ENCODE data around the gene MOV10L1.

The MOV10L1 gene

DNA sequence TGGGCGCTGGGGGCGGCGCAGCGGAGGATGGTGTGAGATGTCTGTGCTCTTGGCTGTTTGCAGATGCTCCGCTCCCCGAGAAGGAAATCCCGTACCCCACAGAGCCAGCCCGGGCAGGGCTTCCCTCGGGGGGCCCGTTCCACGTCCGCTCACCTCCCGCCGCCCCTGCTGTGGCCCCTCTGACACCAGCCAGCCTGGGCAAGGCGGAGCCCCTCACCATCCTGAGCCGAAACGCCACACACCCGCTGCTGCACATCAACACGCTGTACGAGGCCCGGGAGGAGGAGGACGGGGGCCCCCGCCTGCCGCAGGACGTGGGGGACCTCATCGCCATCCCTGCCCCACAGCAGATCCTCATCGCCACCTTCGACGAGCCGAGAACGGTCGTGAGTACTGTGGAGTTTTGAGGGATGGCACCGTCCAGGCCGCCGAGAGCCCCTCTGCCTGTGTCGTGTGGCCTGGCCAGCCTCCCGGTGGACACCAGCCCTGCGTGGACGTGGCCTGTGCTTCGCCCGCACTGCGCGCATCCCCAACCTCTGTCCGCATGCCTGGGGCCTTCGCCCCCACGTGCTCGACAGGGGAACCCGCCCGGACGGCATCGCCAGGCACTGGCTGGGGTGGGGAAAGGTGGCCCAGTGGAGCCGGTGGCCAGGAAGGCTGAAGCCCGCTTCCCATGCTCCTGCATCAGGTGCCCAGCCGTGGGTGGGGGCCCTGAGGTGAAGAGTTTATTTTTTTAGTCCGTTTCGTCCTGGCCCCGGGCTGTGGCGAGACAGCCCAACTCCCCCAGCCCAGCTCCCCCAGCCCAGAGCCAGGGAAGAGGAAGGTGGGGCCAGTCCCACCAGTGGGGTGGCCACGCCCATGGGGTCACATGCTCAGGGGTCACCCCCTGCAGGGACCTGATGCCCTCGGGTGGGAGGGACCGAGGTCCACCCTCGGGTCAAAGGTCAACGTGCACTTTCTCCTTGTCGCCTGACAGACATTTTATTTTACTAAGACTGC lies 89.4 kb downstream of the MOV10L1 start:
- no peak for DNase-seq

GRCh38 chr22:50179937-50180726 lies 90.3 kb downstream of the MOV10L1 start:
- no peak for DNase-seq

DNA sequence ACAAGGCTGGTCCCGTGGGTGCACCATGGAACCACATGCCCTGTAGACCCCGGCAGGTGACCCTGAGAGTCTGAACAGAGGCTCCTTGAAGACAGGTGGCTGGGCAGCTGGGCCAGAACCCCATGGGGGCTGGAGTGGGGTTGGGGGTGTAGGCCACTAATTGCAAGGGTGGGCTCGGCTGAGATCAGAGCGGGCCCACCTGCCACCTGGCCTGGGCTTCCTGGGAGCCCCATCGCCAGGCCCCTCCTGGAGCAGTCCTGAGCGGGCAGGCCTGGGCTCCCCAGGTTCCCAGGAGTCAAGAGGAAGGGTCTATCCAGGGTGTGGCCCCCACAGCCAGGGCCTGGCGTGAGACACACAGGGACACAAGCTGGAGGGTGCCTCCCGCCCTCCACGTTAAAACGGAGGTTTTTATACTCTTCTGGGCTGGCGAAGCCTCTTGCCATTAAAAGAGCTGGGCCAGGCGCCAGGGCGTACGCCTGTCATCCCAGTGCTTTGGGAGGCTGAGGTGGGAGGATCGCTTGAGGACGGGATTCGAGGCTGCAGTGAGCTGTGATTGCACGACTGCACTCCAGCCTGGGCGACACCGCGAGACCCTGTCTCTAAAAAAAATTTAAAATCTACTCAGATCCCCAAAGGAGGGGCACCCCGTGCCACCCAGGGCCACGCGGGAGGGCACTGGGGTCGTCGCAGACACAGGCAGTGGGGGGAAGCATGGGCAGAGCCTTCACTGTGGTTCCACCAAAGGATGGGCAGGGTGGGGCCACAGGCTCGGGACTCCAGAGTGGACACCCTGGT lies 91.1 kb downstream of the MOV10L1 start:
- DNase-seq = no peak

GRCh38 chr22:50182176-50183081 lies 92.6 kb downstream of the MOV10L1 start:
- no peak for DNase-seq

DNA sequence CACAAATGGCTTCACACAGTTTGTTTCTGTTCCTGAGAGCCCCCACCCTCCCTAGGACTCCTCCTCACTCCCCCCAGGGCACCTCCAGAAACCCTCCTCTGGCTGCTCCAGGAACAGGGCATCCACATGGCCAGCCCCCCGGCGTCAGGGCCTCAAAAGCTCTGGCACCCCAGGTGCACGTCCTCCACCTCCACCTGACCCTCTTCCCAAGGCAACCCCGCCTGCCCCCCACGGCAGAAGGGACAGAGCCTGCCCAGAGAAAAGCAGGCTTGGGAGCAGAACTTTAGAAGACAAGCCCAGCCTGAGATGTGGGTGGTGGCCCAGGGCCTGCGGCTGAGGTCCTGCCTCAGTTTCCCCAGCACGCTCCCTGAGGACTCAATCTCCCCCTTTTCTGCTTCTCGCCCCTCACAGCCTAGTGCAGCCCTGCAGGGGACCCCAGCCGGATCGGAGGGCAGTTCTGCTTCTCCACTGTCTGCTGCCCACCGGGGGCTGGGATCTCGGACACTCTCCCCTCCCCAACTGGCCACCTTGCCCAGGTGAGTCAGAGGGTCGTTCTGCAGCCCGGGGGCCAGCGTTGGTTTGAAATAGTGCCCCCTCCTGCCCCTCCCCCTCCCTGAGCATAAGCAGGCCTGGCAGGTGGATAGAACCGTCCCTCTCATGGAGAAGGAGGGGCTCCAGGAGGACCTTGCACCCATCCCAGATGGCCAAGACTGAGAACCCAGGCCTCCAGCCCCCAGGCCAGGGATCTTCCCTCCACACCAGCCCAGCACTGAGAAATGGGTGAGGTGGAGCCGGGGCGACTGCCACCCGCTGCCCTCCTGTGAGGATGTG lies 93.5 kb downstream of the MOV10L1 start:
- DNase-seq = no peak

GRCh38 chr22:50184004-50184901 lies 94.4 kb downstream of the MOV10L1 start:
- DNase-seq = no peak

- DNase-seq = no peak
These were observed 95.1 kb downstream of the MOV10L1 start for GRCh38 chr22:50184902-50185374.

- peak; percentile 90 for DNase-seq
These were observed 95.7 kb downstream of the MOV10L1 start, which contains the start of gene TRABD for GRCh38 chr22:50185375-50186087. Gene TRABD, plus strand, starts transcription at chr22:50185913. Its CDS starts 7,148 bp downstream, at chr22:50193061.

GRCh38 chr22:50186181-50186714 lies 96.4 kb downstream of the MOV10L1 start:
- no peak for DNase-seq

DNA sequence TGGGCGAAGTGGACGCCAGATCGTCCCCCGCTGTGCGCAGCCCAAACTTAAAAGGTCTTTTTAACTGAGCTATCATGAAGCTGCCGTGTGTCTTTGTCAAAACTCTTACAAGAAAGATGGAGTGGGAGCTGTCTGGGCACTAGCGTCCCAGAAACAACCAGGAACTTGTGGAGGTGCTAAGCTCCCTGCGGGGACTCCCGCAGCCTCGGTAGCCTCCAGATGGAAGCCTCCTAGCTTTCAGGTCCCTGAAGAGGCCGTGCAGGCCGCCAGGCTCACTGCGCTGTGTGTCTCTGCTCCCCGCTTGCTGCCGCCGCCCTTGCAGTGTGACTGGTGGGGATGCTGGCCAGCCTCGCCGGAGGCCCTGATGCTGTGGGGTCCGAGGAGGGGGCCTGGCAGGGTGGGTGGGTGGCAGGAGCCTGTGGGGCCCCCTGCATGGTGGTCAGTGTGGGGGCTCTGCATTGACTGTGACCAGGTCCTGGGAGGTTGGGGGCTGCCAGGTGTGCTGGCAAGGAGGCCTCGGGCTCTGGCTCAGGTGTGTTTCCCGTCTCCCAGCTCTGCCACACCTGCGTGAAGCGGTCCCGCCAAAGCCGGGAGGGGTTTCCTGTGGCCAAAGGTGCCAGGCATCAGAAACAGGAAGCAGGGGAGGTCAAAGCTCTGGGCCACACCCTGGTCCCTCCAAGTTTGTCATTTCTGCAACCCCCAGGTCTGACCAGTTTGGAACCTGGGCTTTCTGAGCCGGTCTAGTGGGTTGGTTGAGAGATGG lies 97.1 kb downstream of the MOV10L1 start:
- peak; percentile 45 for DNase-seq

GRCh38 chr22:50188356-50188755 lies 98.5 kb downstream of the MOV10L1 start:
- no peak for DNase-seq

DNA sequence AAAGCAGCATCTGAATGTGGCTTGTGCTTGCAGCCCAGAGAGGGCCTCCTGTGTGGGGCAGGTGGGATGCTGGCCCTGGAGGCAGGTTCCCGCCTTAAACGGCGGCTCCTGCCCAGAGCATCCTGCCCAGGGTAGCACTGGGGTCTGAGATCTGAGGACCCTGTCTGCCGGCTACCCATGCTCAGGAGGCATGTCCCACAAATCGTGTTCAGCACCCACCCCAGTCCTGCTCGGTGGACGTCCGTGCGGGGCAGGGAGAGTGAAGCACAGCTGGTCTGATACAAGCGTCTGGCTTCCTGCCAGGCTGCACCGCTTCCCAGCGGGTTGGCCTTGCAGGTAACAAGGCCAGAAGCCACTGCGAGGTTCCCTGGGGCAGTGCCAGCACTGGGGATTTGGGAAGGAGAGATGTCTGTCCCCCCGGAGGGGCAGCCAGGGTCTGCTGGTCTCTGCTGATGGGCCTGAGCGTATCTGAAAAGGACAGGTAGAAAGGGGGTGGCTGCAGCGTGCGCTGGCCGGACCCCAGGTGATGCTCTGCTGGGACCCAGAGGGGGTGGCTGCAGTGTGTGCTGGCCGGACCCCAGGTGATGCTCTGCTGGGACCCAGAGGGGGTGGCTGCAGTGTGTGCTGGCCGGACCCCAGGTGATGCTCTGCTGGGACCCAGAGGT lies 99.5 kb downstream of the MOV10L1 start:
- no peak for DNase-seq

- no peak for DNase-seq
These were observed 100.0 kb downstream of the MOV10L1 start for GRCh38 chr22:50189849-50190181.

GRCh38 chr22:50190182-50190940 lies 100.6 kb downstream of the MOV10L1 start:
- peak; percentile 89 for DNase-seq

GRCh38 chr22:50190941-50191741 lies 101.3 kb downstream of the MOV10L1 start:
- DNase-seq = peak; percentile 84
